HG03066 (cell line): ENCODE measurements around the gene RNH1.

Experiments used
- ATAC-seq: cut with Tn5 transposase; IDR thresholded peaks from one replicate; pipeline ENCODE4 v1.9.1; 2021; ENCODE audit warnings: low read depth; ENCODE audit not compliant: unreplicated experiment

Gene RNH1

DNA sequence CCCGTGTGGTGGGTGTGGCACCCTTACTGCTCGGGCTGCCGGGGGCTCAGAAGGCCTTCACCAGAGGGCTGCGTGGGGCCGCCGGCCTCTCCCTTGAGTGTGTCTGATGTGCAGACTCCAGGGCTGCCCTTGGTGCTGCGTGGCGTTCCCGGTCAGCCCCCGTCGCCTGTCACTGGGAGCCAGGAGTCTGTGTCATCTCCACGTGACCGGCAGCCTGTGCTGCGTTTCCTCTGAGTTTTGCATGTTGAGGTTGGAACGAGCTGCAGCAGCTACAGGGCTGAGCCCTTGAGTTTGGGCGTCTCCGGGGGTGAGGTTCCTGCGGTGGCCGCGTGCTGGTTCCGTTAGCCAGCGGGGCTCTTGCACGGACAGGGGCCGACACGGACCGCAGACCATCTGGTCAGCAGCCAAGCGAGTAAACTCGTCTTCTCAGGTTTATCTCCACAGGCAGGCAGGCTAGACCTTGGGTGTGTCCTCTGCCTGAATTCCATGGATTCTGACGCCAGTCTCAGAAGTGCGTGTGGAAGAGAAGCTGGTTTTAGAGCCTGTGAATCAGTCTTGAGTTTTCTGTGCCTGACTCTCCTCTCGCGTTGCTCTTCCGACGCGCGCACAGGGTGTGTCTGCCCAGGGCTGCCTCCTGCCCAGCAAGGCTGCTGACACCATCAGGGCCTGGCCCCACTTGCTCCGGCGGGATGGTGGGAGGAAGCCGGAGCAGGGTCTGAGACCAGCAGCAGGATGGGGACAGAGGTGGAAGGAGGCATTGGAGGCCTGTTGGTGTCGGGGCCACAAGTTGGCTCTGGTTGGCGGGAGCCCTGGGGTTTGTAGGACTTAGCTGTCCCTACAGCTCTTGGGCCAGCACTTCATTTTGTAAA is 46.5 kb downstream of the RNH1 start:
- ATAC-seq, result no peak

DNA sequence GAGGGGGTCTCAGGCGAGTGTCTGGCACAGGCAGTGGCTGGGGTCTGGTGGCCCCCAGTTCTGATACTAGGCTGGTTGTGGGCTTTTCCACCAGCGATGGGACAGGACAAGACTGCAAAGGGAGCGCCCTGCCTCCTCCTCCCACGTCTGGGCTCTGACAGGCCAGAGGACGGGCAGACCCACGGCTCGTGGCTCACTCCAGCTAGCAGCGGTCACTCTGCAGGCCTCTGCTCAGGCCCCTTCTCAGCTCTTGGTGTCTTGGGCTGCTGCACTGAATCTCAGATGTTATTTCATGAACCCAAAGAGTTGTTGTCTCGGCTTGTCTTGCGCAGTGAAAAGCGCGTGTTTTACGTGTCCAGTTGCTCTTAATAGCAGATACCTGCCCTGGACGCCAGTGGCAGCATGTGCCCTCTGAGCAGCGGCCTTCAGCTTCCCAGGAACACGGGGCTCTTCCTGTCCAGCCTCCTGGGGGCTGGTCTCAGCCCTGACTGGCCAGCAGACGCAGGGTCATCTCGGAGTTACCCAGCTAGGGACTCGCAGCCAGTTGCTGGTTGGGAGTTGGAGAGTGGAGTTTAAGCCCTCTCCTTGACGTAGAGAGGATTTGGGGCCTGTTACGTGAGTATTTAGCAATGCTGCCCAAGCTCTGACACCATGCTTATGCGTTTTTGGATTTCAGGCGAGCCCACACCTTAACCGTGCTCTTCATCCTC is 47.4 kb downstream of the RNH1 start:
- no peak for ATAC-seq

DNA sequence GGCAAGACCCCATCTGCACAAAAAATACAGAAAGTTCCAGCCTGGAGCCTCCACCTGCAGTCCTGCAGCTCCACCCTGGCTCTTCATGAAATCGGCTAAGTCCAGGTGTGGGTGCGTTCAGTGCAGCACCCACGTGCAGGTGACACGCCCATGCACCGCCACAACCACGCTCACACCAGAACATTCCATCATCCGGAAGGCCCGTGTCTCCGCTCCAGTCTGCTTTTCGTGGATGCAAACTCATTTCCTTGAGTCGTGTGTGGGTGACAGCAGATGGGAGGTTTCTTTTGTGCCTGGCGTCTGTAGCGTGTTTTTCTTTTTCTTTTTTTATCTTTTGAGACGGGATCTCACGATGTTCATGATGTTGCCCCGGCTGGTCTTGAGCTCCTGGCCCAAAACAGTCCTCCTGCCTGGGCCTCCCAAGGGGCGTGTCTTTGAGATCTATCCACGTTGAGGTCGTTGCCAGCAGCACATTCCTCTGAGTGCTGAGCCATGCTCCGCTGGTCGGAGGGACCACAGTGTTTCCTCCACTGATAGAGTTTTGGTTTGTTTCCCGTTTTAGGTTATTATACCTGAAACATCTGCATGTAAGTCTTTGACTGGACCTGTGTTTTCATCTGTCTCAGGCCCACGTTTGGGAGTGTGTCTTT is 49.8 kb downstream of the RNH1 start:
- ATAC-seq, result no peak

DNA sequence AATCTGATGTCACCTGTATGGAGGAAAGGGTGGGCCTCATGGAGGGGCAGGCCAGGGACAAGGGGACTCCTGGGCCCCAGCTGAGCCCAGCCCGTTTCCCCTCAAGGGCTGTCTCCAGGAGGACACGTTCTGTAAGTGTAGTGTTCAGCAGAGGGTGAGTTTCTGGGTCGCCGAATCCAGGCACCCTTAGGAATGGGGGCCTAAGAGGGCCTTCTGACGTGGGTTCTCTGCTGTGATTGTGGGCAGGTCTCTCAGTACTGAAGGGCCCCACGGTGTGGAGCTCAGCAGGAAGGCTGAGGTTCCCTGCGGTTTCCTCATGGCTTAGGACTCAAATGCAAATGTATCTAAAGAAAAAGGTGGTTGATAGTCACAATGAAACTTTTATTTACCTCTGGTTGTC is 50.5 kb downstream of the RNH1 start:
- ATAC-seq, result peak; percentile 52

DNA sequence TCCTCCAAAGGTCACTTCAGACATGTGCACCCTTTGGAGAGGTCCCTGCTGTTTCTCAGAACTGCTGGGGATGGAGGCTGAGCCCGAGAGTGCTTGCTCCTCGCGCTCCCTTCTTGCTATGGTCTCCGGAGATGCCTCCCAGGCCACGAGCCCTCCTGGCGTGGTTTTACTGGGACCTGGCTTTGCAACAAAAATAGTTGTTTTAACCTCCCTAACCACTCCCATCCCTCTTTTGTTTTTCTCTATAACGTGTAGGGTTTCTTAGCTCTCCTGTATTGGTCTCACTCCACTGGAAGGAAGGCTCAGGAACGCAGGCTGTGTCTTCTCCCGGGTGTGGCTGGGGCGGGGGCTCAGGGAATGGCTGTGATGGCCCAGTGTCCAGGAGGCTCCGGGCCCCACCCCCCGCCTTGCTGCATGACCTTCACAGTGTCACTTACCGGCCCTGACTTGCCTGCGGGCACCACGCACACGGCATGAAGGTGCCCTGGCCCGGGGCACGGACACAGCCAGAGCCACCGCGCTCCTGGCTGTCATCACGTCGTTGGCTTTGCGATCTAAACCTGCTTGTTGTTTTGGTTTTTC is 51.4 kb downstream of the RNH1 start:
- ATAC-seq, result no peak

DNA sequence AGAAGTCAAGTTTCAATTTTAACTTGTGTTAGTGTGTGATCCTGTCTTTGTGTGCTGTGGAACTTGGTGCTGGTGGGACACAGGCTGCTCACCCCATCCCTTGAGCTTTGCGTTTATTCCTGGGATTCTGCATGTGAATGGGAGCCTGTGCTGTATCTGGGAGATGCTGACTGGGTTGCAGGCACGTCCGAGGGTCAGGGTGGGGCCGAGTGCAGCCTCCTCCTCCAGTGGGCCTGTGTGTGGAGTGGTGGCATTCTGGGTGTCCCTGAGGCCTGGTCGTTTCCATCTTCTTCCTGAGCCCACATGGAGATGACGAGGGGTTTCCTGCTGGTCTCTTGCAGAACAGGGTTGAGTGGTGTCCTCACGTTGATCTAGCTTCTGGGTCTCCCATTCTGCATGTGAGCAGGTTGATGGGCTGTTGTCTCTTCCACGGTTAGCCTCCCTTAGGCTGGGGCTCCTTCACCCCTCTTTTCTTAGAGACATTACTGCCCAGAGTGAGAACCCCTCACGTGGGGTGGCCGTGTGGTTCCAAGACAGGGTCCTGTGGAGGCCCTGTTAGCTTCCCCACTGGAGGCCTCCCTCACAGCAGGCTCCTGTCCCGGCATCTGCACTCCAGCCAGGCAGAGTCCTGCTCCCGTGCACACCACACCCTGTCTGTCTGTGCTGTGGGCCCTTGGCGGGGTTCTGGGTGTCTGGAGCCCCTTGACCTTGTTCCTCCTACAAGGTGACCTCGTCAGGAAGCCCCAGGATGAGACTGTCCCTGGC is 52.1 kb downstream of the RNH1 start:
- no peak for ATAC-seq

DNA sequence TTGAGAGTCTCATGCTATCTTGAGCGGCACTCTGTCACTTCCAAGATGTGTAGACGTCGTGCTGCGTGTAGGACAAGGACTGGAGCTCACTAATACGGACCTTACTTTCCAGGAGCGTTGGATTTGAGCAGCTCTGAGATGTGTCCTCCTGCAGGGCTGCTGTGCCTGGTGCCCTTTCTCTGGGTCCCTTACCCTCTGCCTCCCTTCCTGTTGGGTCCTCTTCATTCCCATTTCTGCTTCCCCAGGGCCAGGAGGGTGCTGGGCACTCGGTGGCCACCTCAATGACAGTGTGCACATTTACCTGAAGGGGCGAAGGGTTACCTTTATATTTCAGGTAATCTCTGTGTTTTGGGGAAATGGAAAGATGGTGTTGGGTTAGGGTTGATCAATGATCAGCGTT is 53.0 kb downstream of the RNH1 start:
- ATAC-seq, result no peak

DNA sequence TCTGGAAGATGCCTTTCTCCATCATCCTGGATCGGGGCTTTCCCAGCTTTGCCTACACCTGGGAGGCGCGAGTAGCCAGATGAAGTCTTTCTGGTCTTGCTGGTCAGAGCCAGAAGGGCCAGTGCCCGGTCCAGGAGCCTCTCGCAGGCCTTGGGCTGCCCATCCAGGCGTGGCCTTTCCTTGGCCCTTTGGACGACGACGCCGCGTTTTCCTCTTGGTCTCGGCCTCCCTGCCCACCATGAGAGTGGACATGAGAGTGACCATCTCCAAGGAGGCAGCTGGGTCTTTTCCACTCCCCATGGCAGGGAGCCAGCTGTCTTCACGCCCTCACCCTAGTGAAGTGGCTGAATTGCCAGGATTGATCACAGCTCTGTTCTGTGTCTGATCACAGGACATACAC is 53.5 kb downstream of the RNH1 start:
- ATAC-seq, result no peak

DNA sequence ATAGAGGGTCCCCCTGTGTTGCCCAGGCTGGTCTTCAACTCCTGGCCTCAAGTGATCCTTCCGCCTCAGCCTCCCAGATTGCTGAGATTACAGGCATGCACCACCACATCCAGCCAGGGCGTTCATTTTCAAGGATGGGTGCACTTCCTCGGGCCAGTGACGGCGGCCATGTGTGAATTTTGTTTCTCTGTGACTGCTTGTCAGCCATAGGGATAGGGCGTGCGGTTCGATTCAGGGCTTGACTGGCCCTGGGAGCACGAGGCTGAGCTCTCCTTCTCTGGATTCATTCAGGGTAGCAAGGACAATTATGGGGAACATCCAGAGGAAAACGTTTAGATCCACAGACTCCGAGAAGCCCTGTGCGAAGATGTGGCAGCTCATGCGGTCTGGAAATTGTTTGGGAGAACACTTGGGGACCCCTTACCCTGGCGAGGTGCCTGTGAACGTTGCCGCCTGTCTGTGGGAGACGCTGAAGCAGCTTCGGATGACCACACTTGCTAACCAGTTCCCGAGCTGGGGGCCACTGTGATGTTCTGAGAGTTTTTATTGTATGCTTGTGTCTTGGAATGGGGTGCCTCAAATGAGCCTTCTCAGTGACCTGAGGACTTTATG is 54.0 kb downstream of the RNH1 start:
- no peak for ATAC-seq

DNA sequence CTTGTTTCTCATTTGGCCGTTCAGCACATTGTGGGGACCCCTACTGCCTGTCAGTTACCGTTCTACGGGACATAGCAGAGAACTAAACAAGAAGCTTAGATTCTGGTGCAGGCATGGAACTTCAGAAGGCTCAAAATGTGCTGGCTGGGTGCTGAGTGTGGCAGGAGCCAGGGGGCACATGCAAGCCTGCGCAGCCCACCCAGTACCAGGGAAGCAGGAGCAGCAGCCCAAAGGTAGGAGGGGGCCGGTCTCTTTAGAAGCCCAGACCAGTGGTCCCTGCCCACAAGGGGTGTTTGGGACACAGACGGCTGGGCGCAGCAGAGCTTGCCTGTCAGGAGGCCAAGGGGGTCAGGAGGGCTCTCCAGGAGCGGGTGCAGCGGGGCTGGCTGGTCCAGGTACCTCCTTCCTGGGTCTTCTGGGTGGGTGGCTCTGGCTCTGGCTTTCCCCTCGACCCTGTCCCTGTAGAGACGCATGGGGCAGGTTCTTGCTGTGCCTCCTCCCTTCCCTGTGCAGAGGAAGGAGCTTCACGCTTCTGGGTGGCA is 54.8 kb downstream of the RNH1 start:
- ATAC-seq, result no peak

DNA sequence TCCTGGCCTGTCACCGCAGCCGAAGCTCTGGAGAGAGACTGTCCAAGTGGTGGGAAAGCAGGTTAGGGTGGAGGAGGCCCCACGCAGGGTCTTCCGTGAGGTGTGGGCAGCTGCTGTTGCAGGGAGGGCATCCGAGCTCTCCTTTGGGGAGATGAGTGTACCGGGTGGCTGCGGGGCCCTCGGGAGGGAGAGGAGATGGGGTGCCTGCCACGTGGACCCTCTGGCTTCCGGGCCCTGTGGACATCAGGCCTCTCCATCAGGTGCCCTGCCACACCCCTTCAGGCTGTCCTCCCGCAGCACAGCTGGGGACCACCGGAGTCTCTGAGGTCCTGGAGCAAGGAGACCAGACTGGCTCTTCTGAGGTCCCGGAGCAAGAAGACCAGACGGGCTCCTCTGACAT is 55.3 kb downstream of the RNH1 start:
- no peak for ATAC-seq

DNA sequence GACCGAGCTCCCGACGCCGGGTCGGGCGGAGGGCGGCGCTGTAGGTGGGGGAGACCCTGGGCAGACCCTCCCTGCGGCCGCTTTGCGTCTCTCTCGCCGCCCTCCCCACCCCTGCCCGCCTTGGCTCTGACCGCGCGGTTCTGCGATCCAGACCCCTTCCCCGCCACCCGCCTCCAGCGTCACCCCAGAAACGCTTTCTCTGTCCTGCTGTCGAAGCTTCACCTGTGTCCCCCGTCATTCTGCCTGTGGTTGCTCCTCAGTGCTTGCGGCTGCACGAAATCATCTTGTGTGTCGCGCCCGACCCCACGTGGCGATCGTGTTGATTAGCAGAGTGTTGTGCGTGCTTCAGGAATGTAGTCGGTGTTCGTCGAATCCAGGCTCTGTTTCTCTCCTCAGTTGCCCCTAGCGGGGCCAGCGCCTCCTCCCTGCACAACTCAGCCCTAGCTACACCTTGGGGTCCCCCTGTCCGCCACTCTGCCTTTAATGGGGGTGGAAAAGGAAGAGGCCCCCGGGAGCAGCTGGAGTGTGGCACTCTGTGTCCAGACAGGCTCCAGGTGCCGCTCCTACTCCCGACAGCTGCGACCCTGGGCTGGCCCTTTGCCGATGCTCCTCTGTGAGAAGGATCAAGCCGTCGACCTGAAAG is 56.1 kb downstream of the RNH1 start:
- ATAC-seq, result peak; percentile 17

DNA sequence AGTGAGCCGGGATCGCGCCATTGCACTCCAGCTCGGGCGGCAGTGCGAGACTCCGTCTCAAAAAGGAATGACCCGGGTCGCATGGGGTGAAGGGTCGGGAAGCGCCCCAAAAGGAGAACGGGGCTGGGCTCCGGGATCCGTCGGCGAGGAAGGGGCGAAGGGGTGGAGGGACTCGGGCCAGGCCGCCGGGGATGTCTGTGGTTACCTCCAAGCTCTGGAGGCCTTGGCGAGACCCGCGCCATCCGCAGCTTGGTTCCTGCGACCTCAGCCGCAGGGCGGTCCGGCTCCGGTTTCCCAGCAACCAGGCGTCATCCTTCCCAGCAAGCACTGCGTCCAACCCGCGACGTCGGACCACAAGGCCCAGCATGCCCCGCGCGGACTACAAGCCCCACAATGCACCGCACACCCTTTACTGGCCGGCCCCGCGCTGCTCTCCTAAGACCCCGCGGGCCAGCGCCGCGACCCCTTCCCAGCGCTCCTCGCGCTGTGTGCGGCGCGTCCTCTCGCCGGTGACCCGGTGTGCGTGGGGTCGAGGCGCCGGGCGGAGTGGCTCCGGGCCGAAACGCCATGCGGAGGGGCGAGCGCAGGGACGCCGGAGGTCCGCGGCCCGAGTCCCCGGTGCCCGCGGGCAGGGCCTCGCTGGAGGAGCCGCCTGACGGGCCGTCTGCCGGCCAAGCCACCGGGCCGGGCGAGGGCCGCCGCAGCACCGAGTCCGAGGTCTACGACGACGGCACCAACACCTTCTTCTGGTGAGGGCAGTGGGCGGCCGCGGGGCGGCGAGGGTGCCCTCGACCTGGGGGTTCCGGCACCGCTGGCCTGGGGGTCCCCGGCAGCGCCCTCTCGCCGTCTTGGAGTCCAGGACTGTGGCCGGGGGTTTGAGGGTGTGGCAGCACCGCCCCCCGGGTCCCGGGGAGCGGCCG is 56.9 kb downstream of the RNH1 start, which contains the start of gene PTDSS2:
Gene PTDSS2, plus strand, starts transcription at position 391 of the 920 bp plus-strand sequence. Its CDS starts 177 bp downstream, at position 568.
- ATAC-seq, result peak; percentile 76

DNA sequence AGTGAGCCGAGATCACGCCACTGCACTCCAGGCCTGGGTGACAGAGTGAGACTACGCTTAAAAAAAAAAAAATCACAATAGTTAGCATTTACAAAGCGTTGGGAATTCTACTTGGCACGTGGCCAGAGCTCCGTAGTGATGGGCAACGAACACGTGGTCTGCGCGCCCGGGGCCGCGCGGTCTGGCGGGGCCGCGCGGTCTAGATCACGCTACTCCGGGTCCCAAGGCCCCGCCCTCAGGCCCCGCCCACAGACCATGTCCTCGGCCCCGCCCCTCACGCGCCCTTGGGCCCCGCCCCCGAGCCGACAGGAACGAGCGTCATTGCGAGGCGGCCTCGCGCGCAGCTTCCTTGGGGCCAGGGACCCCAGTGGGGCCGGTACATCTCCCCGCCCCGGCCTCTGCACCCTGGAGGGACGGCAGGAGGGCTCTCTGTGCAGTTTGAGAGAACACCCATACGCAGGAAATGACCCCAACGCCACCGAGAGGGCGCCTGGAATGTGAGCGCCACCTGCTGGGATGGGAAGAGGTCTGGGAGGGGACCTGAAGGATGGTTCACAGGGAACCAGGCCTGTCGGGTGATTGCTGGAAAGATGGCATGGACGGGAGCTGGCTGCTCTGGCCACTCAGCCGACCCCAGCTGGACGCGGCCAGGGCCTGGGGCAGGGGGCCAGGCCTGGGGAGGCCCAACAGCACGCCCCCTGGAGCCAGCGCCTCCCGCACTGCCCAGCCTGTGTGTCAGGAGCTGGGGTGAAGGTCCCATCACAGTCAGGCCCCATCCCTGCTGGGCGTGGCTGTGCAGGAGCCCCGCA is 58.9 kb downstream of the RNH1 start:
- no peak for ATAC-seq

DNA sequence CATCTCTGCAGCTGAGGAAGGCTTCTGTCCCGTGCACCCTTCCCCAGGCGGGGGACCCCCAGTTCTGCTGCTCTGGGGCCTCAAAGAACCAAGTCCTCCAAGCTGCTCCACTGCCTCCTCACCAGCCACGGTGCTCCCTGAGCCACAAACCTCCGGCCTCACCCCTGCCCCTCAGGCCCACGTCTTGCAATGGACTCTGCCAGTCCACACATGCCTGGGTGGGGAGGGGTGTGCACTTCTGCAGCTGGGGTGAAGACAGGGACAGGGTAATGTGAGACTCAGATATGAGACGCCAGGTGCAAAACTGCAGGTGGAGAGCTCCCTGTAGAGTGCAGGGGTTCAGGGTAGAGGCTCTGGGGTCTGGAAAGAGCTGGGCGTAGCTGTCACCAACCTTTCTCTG is 60.2 kb downstream of the RNH1 start:
- no peak for ATAC-seq

DNA sequence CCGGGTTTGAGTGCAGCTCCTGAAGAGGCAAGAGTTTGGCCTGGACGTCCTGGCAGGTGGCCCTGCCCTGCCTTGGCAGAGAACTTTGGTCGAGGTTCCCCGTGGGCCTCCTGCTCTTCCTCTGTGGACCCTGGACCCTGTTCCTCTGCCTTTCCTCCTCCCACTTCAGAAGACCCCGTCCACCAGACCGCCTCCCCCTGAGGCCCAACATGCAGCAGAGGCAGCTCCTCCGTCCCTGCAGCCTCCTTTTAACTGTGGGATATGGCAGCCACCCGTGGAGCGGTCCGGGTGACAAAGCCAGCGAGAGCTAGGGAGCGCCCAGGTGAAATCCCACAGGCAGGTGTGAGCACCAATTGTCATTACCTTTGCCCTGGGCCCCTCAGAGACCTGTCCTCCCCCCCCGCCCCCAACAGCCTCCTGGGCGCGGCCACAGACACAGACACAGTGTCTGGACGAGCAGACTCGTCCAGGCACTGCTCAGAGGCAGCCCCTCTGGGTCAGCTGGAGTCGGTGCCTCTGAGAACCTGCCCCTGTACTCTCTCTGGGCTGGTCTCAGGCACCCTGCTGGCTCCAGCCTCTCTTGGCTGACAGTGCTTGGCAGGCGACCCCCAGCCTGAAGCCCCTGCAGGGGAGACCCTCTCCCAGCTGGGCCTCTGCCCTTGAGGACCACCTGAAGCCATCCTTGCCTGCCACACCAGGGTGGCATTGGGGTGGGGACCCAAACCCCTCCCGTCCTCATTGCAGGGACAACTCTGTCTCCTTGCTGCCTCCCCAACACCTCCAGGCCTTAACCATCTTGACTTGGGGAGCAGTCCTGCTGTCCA is 61.1 kb downstream of the RNH1 start:
- ATAC-seq, result no peak
